GM21423 (cell line): ENCODE data around the gene ANKS1A.

Experiments
- ATAC-seq: cut with Tn5 transposase; IDR thresholded peaks from one replicate; pipeline ENCODE4 v1.9.1; 2021; ENCODE audit warnings: mild to moderate bottlenecking, moderate library complexity; ENCODE audit not compliant: unreplicated experiment

The ANKS1A gene

DNA sequence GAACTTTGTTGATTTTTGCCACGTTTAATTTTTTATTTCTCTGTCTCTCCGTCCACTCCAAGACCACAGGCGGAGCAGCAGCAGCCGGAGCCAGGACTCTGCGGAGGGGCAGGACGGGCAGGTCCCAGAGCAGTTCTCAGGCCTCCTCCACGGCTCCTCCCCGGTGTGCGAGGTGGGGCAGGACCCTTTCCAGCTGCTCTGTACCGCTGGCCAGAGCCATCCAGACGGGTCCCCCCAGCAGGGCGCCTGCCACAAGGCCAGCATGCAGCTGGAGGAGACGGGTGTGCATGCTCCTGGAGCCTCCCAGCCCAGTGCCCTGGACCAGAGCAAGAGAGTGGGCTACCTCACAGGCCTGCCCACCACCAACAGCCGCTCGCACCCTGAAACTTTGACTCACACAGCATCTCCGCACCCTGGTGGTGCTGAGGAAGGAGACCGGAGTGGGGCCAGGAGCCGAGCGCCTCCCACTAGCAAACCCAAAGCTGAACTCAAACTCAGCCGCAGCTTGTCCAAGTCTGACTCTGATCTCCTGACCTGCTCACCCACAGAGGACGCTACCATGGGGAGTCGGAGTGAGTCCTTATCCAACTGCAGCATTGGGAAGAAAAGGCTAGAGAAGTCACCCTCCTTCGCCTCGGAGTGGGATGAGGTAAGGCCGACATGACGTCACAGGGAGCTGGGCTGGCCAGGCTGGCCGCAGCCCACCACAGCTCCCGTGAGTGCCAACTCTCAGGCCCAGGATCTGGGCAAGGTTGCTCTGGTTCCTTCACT lies 128.5 kb downstream of the ANKS1A start:
- no peak for ATAC-seq

DNA sequence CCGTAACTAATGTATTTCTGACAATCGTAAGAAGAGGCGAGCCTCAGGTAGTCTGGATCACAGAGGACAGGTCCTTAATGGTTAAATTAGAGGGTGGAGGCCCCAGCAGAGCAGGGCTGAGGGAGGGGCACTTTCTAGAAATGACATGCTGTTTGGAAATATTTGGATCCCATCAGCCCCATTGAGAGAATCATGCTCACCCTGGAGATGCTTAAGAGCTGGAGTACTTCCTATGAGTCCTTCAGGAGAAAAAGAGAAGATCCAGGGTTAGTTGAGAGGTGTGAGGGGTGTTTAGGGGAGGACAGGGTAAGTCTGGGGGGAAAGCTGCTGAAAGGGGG lies 129.1 kb downstream of the ANKS1A start:
- ATAC-seq, result no peak

DNA sequence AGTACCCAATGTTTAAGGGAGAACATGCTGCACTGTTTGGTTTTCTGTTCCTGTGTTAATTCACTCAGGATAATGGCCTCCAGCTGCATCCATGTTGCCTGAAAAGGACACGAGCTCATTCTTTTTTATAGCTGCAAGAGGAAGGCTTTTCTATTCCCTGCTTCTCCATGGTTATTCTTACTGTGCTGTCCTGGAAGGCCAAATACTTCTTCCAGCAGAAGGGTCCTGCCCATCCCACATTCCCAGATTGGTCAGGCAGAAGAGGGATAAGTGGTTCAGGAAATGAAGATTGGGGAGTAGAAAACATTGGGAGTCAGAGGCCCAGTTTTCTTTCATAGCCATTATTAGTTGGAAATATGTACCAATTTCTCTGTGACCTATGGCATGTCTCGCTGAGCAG lies 129.7 kb downstream of the ANKS1A start:
- ATAC-seq, result no peak

DNA sequence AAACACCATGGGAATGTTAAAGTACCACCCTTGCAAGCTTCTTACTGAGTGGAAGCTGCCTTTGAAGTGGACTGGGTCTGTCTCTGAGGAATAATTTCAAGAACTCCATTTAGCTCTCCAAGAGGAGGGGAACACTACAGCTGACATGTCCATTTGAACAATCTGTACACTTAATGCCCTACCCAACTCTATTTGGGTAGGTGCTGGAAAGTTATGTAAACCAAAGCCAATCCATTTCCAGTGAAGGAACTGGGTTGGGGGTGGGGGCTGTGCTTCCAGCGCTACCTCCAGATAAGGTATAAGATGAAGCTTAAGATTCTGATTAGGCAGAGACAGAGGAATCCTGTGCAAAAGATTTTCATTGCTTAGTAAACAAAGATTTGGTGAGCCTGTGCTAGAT lies 130.1 kb downstream of the ANKS1A start:
- no peak for ATAC-seq

DNA sequence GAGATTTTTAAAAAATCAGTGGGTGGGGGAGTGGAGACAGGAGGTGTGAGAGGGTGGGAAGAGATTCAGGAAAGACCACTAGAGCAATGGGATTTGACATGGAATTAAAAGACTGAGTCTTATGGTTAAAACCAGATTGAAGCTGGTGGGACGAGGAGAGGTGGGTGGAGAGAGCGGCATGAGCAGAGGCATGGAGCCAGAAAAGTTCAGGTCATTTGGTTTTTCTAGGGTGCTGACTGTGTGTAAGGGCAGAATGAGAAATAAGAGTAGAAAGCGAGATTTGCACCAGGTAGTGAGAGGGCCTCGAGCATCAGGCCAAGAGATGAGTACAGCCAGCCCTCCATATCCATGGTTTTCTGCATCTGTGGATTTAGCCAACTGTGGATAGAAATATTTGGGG lies 130.8 kb downstream of the ANKS1A start:
- no peak for ATAC-seq

DNA sequence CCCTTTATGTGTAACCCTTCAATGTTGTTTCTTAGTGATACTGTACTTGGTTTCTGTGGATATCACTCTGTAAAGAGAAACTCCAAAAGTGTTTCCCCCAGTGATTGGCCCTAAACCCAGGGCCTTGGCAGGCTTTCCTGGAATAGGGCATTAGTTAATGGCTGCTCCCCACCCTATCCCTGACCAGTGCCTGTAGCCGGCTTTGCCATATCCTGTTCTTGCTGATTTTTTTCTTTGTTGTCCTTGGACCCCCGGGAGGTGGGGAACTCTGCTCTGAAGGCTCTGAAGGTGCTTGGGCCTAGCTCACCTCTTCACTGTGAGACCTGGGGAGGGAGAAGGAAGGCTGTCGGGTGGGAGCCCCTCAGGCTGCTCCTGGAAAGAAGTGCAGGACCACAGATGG lies 131.9 kb downstream of the ANKS1A start:
- no peak for ATAC-seq

- no peak for ATAC-seq
Measured at GRCh38 chr6:35023091-35024000, 134.3 kb downstream of the ANKS1A start.

DNA sequence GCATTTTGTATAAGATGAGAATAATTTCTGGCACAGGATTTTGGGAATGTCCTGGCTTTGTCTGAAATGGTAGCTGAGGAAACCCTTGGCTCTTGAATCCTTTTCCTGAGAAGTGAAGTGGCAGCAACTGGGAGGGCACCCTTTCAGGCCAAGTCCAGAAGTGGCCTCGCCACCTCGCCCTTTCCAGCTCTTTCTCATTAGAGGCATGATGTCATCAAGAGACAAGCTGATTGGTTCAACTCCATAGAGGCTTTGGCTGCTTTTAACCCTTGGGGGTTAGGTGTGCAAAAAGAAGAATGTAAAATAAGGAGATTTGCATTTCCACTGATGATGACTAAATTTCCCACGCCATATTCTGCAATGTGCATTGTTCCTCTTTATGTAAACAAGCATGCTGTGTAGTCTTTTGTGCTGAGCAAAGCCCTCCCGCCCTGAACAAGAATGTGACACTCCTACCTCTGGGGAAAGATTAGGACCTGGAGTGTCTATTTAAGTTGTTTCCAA lies 135.5 kb downstream of the ANKS1A start:
- ATAC-seq, result no peak

DNA sequence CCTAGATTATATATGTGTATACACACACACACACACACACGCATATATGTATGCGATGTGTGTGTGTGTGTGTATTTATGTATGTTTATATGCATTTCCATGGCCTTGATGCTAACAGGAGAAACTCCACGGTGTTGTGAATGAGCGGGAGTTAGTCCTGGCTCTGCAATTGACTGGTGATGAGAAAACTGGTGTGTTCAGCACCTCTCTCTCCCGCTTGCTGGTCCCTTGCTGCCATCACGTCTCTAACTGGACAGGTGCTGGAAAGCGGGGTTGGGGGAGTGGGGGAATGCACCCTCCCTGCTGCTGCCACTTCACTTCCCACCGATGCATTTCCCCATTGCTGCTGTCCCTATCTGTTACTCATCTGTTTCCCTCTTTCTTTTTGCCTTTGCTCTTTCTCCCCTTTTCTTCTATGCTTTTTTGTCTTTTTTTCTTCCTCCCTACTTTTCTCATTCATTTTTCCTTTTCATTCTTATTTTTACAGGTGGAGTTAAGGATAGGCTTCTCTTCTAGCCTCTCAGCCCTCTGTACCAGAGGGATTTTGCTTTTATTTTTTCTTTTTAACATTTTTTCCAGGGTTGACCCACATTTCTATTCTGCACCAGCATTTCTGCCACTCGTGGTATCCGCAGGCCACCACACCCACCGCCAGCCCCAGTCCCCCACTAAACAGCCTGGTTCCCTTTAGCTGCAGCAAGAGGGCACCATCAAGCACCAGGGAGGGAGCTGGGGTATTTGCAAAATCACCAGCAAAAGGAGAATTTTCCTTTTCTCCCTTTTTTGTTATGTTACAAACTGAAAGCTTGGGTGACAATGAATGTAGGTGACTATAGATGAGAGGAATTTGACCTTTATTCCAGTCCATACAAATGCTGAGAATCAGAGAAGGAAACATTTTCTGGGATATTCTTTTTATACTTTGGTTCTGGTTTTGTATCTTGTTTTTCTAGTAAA lies 136.5 kb downstream of the ANKS1A start:
- ATAC-seq, result no peak

DNA sequence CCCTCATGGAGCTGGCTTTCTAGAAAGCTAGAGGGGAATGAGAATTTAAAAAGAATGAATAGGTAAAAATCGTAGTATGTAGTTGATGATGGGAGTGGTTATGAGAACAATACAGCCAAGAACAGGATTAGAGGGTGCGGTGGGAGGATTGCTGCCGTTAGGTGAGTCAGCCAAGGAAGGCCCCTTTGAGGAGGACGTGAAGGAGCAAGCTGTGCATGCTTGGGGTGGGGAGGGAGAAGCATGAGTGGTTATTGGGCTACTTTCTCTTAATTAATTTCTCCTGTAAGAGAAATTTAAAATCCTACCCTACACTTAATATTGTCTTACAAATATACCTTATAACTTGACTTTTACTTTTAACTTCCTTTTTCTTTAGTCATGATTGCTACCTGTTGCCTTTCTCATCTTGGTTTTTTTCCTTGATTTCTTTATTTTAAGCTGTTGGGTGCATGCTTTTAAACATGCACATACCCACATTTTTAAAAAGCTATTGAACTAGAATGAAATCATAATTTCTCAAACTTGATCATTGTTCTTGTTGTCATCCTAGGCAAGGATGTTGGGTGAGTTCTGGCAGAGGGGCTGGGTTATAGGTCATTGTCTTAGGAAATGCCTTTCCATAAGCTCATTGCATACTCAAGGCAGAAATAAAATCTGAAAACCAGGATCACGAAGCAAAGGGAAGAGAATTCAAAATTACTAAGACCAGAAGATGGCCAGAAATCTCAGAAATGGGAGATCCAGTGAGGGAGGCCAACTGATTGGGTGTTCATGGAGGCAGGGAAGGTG lies 137.6 kb downstream of the ANKS1A start:
- no peak for ATAC-seq

GRCh38 chr6:35027807-35028206 lies 138.8 kb downstream of the ANKS1A start:
- ATAC-seq, result no peak

DNA sequence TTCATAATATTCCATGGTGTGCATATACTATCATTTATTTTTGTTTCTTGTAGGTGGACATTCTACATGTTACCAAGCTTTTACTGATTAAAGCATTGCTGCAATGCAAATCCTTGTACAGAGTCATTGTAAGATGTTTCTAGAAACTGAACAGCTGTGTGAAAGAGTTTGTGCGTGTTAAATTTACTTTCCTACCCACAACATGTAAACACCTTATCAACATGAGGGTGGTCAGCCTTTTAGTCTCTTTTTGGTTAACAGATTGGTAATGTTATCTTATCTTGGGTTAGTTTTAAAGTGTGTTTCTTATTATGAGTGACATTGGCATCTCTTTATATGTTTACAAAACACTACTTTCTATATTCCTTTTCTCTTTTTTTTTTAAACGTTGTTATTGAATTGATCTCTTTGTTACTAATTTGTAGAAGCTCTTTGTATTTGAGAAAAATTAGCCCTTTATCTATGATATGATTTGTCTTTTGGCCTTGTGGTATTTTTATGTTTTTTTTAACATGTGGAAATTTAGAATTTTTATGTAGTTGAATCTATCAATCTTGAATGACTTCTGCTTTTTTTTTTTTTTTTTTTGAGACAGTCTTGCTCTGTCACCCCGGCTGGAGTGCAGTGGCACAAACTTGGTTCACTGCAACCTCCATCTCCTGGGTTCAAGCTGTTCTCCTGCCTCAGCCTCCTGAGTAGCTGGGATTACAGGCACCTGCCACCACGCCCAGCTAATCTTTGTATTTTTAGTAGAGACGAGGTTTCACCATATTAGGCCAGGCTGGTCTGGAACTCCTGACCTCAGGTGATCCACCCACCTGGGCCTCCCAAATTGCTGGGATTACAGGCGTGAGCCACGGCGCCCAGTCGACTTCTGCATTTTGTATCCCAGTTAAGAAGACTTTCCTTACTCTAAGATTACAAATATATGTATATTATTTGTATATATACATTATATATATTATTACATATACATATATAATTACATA lies 140.0 kb downstream of the ANKS1A start:
- ATAC-seq, result no peak

GRCh38 chr6:35030099-35030498 lies 141.0 kb downstream of the ANKS1A start:
- no peak for ATAC-seq

DNA sequence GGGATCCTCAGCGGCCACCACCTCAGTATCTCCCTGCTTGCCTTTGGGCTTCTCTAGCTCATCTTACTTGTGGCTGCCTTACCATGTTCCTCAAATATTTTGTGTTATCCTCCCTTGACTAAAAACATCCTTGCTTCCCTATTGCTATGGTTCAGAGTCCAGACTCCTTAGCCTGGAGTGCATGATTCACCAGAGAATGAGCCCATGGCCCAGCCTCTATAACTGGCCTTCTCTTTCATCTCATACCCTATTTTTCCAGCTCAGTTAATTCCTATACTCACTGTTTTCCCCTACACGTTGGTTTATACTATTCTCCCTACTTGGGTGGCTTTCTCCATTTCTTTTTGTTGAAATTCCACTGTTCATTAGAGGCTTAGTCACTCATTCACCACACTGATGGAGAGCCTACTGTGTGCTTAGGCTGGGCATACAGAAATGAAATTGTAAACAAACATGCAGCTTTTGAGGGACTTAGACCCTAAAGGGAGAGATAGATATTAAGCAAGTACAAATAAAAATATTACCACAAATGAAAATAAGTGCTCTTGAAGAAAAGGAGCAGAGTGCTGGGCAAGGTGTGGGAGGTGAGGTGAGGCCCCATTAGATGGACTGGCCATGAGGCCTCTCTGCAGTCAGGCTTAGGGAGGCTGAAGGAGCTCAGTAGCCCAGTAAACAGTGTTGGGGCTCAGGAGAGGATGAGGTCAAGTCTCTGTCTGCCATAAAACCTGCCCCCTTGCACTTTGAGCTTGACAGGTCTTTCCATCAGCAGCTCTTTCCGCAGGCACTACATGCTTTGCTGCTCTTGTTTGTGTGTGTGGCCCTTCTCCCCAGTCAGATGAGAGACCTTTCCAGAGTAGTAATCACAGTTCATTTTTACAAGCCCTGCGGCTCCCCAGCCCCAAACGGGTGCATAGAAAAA lies 142.8 kb downstream of the ANKS1A start:
- no peak for ATAC-seq

DNA sequence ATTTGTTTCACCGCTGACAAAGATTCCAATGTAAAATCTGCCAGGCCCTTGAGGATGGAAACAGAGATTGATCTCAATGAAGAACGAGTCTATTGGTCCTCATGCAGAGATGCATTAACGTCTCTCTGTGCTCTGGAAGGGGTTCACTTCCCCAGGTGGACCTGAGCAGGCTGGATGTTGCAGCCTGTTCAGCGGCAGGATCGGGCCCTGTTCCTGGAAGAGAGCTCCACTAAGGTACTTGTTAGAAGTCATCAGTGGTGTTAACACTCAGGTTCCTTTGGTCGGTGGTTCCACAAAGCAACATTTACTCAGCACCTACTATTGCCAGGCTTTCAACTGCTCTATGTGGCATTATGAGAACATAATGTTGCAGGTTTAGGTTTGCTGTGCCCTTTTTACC lies 144.6 kb downstream of the ANKS1A start:
- ATAC-seq, result no peak

DNA sequence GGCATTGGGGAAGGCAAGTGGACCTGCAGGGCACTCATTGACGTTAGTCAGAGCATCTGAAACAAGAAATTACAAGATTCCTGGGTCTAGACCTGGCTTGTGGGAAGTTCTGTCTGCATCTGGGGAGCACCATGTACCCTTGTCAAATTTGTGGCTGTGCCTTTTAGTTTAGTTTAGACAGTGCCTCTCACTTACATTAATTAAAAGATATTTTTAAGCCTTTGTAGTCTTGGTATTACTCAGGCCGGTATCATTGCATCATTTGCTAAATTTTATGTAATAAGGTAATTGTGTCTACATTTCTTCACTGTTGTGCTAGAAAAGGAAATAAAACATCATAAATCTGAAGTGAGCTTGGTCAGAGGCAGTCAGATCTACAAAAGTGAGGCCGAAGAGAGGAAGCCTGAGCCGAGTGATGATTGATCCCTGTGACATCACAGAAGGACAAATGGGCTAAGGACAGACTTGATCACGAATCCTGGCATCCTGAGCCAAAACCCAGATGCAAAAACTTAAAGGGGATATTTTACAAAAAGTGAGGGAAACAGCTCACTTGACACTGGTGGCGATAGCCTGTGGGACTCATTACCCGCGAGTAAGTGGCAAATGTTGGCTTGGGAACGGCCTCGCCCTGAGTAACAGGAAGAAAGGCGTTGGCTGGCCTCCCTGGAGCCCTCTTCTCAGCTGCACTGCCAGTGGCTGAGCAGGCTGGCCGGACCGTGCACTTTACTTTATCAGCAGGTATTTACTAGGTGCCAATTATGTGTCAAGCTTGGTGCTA lies 145.5 kb downstream of the ANKS1A start:
- ATAC-seq, result no peak

DNA sequence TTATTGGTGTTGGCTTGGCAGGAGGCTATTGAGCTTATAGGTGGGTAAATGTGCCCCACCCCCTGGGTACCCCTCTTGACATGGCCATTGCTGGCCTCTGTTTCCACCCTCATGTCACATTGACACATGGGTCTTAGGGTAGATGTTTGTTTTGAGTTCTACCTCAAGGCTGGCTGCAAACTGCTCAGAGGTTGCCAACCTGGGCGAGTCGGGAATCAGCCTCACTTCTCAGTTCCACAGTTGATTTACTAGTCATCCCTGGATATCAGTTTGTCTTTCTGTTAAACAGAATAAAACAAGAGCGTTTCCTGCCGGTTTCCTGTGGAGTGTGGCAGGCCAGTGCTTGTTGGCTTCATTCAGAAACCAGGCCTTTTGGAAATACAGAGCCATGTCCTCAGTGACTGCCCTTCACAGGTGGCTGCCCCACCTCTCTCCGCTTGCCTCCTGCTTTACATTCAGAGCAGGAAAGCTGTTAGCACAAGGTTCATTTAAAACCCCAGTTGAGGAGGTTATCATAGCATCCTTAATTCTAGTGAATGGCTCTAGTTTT lies 146.5 kb downstream of the ANKS1A start:
- no peak for ATAC-seq
